Body of pancreas (tissue), 4 donors: ENCODE results near the gene ABCD1.

Experiments used
- POLR2A ChIP-seq, 3 donors: fragments of 450-650 bp; IDR thresholded peaks; one replicate each; pipeline ENCODE4 v1.6.1; 2016; ENCODE audit warnings: antibody characterized with exemption in 3 of 3, mild to moderate bottlenecking in 2 of 3
- TF ChIP-seq, protein P1 (sequence below), 7 experiments: fragments of 450-650 bp in 4 of 7; fragments of 200-600 bp in 3 of 7; sonication (generic) in 3 of 7; IDR thresholded peaks; one replicate each; pipeline ENCODE4 v1.5.1; 2016 to 2019; ENCODE audit warnings: antibody characterized with exemption in 7 of 7

DNA sequence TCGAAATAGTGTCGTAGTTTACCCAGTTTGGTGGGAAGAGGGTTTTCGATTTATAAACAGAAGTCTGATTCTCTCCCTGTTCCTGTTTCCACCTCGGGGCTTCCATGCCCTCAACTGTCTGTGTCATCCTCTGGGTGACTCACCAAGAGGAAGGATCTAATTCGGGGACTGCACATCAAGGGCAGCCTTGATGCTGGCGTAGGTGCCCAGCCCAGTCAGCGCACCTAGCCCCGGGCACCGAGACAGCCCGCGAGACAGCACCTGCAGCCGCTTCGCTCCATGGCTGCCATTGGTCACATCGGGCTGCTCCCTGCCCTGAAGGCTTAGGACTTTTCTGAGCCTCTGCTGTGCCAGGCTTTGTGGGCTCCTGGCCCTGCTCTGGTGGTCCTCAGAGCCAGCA is 7.7 kb downstream of the ABCD1 start:
- no peak for TF ChIP-seq POLR2A (IDR thresholded peaks at IDR 0.05)
- TF ChIP-seq, protein P1, sequence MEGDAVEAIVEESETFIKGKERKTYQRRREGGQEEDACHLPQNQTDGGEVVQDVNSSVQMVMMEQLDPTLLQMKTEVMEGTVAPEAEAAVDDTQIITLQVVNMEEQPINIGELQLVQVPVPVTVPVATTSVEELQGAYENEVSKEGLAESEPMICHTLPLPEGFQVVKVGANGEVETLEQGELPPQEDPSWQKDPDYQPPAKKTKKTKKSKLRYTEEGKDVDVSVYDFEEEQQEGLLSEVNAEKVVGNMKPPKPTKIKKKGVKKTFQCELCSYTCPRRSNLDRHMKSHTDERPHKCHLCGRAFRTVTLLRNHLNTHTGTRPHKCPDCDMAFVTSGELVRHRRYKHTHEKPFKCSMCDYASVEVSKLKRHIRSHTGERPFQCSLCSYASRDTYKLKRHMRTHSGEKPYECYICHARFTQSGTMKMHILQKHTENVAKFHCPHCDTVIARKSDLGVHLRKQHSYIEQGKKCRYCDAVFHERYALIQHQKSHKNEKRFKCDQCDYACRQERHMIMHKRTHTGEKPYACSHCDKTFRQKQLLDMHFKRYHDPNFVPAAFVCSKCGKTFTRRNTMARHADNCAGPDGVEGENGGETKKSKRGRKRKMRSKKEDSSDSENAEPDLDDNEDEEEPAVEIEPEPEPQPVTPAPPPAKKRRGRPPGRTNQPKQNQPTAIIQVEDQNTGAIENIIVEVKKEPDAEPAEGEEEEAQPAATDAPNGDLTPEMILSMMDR (IDR thresholded peaks at IDR 0.05), result no peak
